PFSK-1 (cell line): ENCODE data around the gene SPEF1.
A peak's percentile ranks its signal among the peaks of the same experiment; 100 is the strongest.

Experiments
- FOXP2 ChIP-seq: optimal IDR thresholded peaks from 2 replicates; pipeline ENCODE3; 2011; ENCODE audit warnings: borderline replicate concordance, control low read depth, inconsistent platforms; ENCODE audit not compliant: insufficient read depth; ENCODE audit errors: extremely low read length, extremely low read depth
- POLR2AphosphoS5 ChIP-seq: IDR thresholded peaks from 2 replicates; pipeline ENCODE4 v1.6.1; 2012; ENCODE audit warnings: low read depth, mild to moderate bottlenecking, control low read depth, low read length, moderate library complexity
- REST ChIP-seq, 2 experiments: IDR thresholded peaks; 2 replicates each; pipeline versions ENCODE4 v1.6.1 to v1.8.0; 2011 to 2012; ENCODE audit warnings: low read depth in 2 of 2, low read length in 2 of 2, control low read depth in 1 of 2, inconsistent platforms in 1 of 2, mild to moderate bottlenecking in 1 of 2, moderate library complexity in 1 of 2; ENCODE audit not compliant: insufficient read depth in 1 of 2
- SIN3A ChIP-seq: IDR thresholded peaks from 2 replicates; pipeline ENCODE4 v1.6.1; 2012; ENCODE audit warnings: mild to moderate bottlenecking, low read length, moderate library complexity, borderline replicate concordance; ENCODE audit not compliant: insufficient read depth
- TAF1 ChIP-seq: IDR thresholded peaks from 2 replicates; pipeline ENCODE4 v1.6.1; 2012; ENCODE audit warnings: low read length, control low read depth, borderline replicate concordance; ENCODE audit not compliant: insufficient read depth

SPEF1 gene

GRCh38 chr20:3783511-3784195 is 2.4 kb upstream of the SPEF1 start:
- no peak for TF ChIP-seq SIN3A
- 0 out of 2 replicates have a peak, but pooled peaks have one; percentile 5 for TF ChIP-seq POLR2AphosphoS5
- TF ChIP-seq TAF1, result no peak
- TF ChIP-seq FOXP2, result no peak

- TF ChIP-seq POLR2AphosphoS5, result 0 out of 2 replicates have a peak, but pooled peaks have one; percentile 7
- TF ChIP-seq SIN3A, result no peak
These were observed 1.8 kb upstream of the SPEF1 start for GRCh38 chr20:3783068-3783489.

GRCh38 chr20:3782597-3782996 is 1.3 kb upstream of the SPEF1 start:
- TF ChIP-seq POLR2AphosphoS5 (no peak), REST (IDR thresholded peaks at IDR 0.05; ENCODE audit: insufficient read depth in 1 of 2, low read depth in 2 of 2, low read length in 2 of 2) (no peak), SIN3A (no peak), FOXP2 (no peak), TAF1 (no peak)

GRCh38 chr20:3778976-3779375 is 2.3 kb downstream of the SPEF1 start:
- TF ChIP-seq TAF1 (no peak), POLR2AphosphoS5 (no peak), FOXP2 (no peak), SIN3A (no peak), REST (IDR thresholded peaks at IDR 0.05; ENCODE audit: insufficient read depth in 1 of 2, low read depth in 2 of 2, low read length in 2 of 2) (no peak)

- no peak for TF ChIP-seq SIN3A
- TF ChIP-seq POLR2AphosphoS5, result no peak
- TF ChIP-seq TAF1, result no peak
- no peak for TF ChIP-seq REST (IDR thresholded peaks at IDR 0.05; ENCODE audit: insufficient read depth in 1 of 2, low read depth in 2 of 2, low read length in 2 of 2)
- TF ChIP-seq FOXP2, result no peak
These were observed 3.3 kb downstream of the SPEF1 start for GRCh38 chr20:3777716-3778629.

GRCh38 chr20:3777381-3777715 is 3.9 kb downstream of the SPEF1 start:
- TF ChIP-seq FOXP2 (no peak), POLR2AphosphoS5 (no peak), SIN3A (no peak), REST (IDR thresholded peaks at IDR 0.05; ENCODE audit: insufficient read depth in 1 of 2, low read depth in 2 of 2, low read length in 2 of 2) (no peak), TAF1 (no peak)
